GM18511 (cell line): ENCODE data around the gene ANKRD36C.
"Not testable (repeated sequence)": the region's sequence is repeated elsewhere in the genome, so short reads cannot be mapped to it uniquely, and the experiment has no call there.

Experiments
- ATAC-seq: cut with Tn5 transposase; IDR thresholded peaks from one replicate; pipeline ENCODE4 v1.9.1; 2021; ENCODE audit warnings: mild to moderate bottlenecking, moderate library complexity; ENCODE audit not compliant: unreplicated experiment

Gene ANKRD36C

GRCh38 chr2:95799892-95800291 is 191.7 kb downstream of the ANKRD36C start:
- no peak for ATAC-seq

GRCh38 chr2:95799147-95799889 is 192.3 kb downstream of the ANKRD36C start:
- not testable (repeated sequence) for ATAC-seq

GRCh38 chr2:95796249-95797099 is 195.2 kb downstream of the ANKRD36C start:
- ATAC-seq, result not testable (repeated sequence)

GRCh38 chr2:95793970-95794369 is 197.7 kb downstream of the ANKRD36C start:
- ATAC-seq, result not testable (repeated sequence)

- not testable (repeated sequence) for ATAC-seq
These were observed 201.4 kb downstream of the ANKRD36C start for GRCh38 chr2:95790180-95790579.

- ATAC-seq, result not testable (repeated sequence)
These were observed 202.2 kb downstream of the ANKRD36C start for GRCh38 chr2:95789385-95789784.

- ATAC-seq, result not testable (repeated sequence)
These were observed 203.0 kb downstream of the ANKRD36C start for GRCh38 chr2:95788642-95789041.
